SJCRH30 (cell line): ENCODE measurements around the gene AHSP. TPM values are rescaled to one million over a fixed set of nuclear protein-coding genes. Genes with fewer than 3 reads are reported as not detected.
A peak's percentile ranks its signal among the peaks of the same experiment; 100 is the strongest.
"Not testable (repeated sequence)": the region's sequence is repeated elsewhere in the genome, so short reads cannot be mapped to it uniquely, and the experiment has no call there.

Source experiments
- DNase-seq, 2 experiments: peaks; one replicate each; pipeline ENCODE4 v3.0.0-alpha.2; 2015 to 2020
- H3K27ac ChIP-seq: fragments of 250-450 bp; sonication (Bioruptor Pico); 2 replicates; pipeline ENCODE4 v1.5.1; 2020; ENCODE audit warnings: mild to moderate bottlenecking, moderate library complexity
- H3K27me3 ChIP-seq: fragments of 250-450 bp; sonication (Bioruptor Pico); 2 replicates; pipeline ENCODE4 v1.5.1; 2020; ENCODE audit warnings: mild to moderate bottlenecking, moderate library complexity
- H3K36me3 ChIP-seq: fragments of 250-450 bp; sonication (Bioruptor Pico); 2 replicates; pipeline ENCODE4 v1.5.1; 2020; ENCODE audit warnings: mild to moderate bottlenecking, moderate library complexity
- H3K4me1 ChIP-seq: fragments of 250-450 bp; sonication (Bioruptor Pico); 2 replicates; pipeline ENCODE4 v1.5.1; 2020; ENCODE audit warnings: mild to moderate bottlenecking, moderate library complexity
- H3K4me3 ChIP-seq: fragments of 250-450 bp; sonication (Bioruptor Pico); 2 replicates; pipeline ENCODE4 v1.5.1; 2020; ENCODE audit warnings: mild to moderate bottlenecking, moderate library complexity
- H3K9me3 ChIP-seq: fragments of 250-450 bp; sonication (Bioruptor Pico); replicated peaks from 2 replicates; pipeline ENCODE4 v1.5.1; 2020; ENCODE audit warnings: mild to moderate bottlenecking, moderate library complexity
- total RNA-seq: library from RNA; depleted of rRNA; stranded (reverse); fragments of >200 nt; shearing (Covaris generic); gene quantifications from 2 replicates; pipeline ENCODE4 v1.2.3, GENCODE V29; 2014; rRNA removed

The AHSP gene, protein sequence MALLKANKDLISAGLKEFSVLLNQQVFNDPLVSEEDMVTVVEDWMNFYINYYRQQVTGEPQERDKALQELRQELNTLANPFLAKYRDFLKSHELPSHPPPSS
- total RNA-seq: not detected in 2 replicates

DNA sequence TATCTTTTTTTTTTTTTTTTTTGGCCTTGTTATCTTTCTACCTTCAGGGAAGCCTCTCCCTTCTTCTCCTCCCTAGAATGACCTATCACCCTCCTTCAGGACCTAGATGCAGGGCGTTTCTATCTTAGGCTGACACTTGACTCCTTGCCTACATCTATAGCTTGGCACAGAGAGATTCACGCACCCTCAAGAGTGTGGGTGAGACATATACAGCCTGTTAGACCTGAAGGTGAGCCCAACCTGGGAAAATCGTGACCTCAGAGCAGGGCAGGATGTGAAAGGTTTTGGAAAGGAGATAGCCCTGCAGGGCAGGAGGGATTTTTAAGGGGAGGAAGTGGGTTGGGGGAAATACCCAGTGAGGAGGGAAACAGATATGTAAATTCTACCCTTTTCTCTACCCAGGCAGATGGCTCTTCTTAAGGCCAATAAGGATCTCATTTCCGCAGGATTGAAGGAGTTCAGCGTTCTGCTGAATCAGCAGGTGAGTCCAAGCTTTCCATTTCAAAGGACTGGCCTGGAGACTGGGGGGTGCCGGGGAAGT is at the start of gene AHSP:
TSS of gene AHSP (plus strand) at position 167 of the 541 bp plus-strand sequence. CDS start at position 407, 240 bp downstream.
- DNase-seq: no peak
- Histone ChIP-seq H3K9me3 (no peaks in the 10 kb centered on the region), H3K4me1 (no peaks in the 10 kb centered on the region), H3K36me3 (no peaks in the 10 kb centered on the region), H3K27me3 (no peaks in the 10 kb centered on the region), H3K4me3 (no peak within 1 kb of the TSS), H3K27ac (no peak within 1 kb of the TSS)

DNA sequence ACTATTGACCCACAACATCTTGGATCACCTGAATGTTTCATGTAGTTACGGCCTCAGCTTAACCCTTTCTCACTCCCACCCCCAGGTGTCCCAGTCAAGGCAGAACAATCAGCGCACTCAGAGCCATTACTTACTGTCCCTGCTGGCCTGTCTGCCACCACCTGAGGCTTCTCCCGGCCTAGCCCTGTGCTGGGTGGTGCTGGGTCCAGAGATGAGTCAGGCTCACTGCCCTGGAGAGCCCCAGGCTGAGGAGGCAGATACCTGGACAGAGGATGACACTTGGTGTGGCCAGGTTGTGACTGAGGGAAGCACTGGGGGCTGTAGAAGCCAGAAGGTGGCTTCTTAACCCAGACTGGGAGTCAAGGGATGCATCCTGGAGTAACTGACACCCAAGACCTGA is 48.7 kb upstream of the AHSP start:
- no peaks in the 10 kb centered on the region for H3K4me1 ChIP-seq
- H3K4me3 ChIP-seq: no peak overlapping the region
- DNase-seq: no peak
- no peak overlapping the region for H3K27ac ChIP-seq
- no peaks in the 10 kb centered on the region for H3K27me3 ChIP-seq
- H3K9me3 ChIP-seq: no peaks in the 10 kb centered on the region
- H3K36me3 ChIP-seq: peaks cover 30% of the 10 kb centered on the region

DNA sequence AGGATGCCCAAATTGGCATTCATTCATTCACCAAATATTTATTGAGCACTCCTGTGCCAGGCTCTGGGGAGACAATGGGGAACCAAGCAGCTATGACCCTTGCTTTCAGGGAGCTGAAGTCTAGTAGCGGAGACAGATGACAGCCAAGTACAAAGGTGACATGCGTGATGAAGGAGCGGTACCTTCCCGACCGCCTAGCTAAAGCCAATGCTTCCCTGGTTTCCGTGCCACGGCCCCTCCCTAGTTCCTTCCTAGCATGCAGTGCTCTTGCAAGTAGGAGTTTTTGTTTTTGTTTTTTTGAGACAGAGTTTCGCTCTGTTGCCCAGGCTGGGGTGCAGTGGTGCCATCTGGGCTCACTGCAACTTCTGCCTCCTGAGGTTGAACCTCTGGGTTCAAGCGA is 47.9 kb upstream of the AHSP start:
- Histone ChIP-seq H3K27ac (no peak overlapping the region), H3K9me3 (no peaks in the 10 kb centered on the region), H3K4me1 (no peaks in the 10 kb centered on the region), H3K36me3 (peaks cover 23% of the 10 kb centered on the region), H3K4me3 (no peak overlapping the region), H3K27me3 (no peaks in the 10 kb centered on the region)
- DNase-seq: no peak

DNA sequence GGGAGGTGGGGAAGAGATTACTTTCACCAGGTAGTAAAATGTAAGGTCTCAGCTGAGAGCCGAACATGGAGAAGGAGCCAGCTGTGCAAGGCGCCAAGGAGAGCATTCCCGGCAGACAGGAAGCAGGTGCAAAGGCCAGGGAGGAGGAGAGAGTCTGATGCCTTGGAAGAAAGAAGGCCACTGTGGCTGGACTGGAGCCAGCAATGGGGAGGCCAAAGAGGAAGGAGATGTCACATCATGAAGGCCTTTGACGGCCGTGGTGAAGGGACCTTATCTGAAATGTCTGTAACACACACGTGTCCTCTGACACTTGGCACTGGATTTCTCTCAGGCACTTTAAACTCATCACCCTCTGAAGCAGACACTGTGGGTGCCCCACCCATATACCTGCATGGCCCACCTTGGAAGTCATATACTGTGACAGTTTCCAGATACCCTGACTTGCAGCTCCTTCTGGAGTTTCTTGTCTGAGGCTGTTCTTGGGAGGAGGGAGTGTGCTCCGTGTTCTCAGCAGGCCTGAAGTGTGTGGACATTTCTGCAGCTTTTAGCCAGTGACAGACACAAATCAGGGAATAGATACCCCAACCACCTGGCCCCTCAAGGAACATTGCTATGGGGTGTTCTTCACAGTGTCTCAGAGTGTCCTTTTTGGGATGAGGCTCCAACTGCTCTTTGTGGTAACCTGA is 46.7 kb upstream of the AHSP start:
- Histone ChIP-seq H3K36me3 (peaks cover 10% of the 10 kb centered on the region), H3K4me3 (no peak overlapping the region), H3K27me3 (no peaks in the 10 kb centered on the region), H3K4me1 (peaks cover 2% of the 10 kb centered on the region; the same call in 1 of the 2 replicates), H3K27ac (no peak overlapping the region), H3K9me3 (no peaks in the 10 kb centered on the region)
- peak in 1 of 2 experiments; percentile 31 for DNase-seq

DNA sequence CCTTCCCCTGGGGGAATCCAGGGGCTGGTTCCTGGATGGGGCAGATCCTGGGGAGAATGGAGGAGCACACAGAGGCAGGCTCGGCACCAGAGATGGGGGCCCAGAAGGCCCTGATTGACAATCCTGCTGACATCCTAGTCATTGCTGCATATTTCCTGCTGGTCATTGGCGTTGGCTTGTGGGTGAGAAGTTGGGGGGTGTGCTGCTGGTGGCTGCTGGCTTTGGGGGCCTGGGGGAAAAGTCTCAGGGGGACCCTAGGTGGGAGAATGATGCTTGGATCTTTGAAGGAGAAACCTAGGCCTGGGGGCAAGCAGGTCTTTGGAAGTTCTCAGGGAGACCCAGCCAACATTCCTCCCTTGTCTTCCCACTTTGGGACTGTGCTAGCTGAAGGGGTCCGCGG is 44.6 kb upstream of the AHSP start, which contains the start of gene SLC5A2:
TSS of gene SLC5A2 (plus strand) at position 43 of the 400 bp plus-strand sequence. CDS start at position 57, 14 bp downstream.
- Histone ChIP-seq H3K36me3 (no peaks in the 10 kb centered on the region; the same call in 1 of the 2 replicates), H3K4me1 (peaks cover 7% of the 10 kb centered on the region; the same call in 1 of the 2 replicates), H3K27ac (no peak within 1 kb of the TSS), H3K27me3 (no peaks in the 10 kb centered on the region), H3K9me3 (no peaks in the 10 kb centered on the region), H3K4me3 (no peak within 1 kb of the TSS)
- DNase-seq: no peak

DNA sequence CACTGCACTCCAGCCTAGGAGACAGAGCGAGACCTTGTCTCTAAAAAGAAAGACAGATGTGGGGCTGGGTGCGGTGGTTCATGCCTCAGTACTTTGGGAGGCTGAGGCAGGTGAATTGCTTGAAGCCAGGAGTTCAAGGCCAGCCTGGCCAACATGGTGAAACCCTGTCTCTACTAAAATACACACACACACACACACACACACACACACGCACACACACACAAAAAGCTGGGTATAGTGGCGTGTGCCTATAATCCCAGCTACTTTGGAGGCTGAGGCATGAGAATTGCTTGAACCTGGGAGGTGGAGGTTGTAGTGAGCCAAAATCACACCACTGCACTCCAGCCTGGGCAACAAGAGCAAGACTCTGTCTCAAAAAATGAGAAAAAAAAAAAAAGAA is 43.7 kb upstream of the AHSP start:
- DNase-seq, H3K4me1 ChIP-seq, H3K27me3 ChIP-seq, H3K9me3 ChIP-seq, H3K27ac ChIP-seq, H3K4me3 ChIP-seq, H3K36me3 ChIP-seq: not testable (repeated sequence)

DNA sequence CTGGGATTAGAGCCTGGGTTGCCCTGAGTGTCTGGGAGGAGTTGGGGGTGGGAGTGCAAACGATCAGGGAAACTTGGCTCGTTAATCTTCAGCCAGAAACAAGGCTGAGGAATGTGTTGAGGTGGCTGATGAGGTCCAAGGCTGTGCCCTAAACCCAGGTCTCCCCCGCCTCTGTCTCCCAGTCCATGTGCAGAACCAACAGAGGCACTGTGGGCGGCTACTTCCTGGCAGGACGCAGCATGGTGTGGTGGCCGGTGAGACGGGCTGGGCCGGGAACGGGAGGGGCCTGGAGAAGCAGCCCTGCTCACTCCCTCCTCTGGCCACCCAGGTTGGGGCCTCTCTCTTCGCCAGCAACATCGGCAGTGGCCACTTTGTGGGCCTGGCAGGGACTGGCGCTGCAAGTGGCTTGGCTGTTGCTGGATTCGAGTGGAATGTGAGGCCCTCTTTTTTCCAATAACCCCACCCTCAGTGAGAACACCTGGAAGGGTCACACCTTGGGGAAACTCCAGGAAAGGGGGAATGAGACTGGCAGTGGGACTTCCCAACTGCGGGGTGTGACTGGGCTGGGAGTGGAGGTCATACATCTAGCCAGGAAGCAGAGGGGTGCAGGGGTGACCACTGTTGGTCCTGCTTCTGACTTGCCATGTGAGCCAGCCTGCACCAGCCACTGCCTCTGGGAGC is 43.1 kb upstream of the AHSP start:
- Histone ChIP-seq H3K27me3 (no peaks in the 10 kb centered on the region), H3K4me1 (peaks cover 7% of the 10 kb centered on the region; the same call in 1 of the 2 replicates), H3K36me3 (no peaks in the 10 kb centered on the region), H3K4me3 (no peak overlapping the region), H3K9me3 (no peaks in the 10 kb centered on the region), H3K27ac (no peak overlapping the region)
- peak; percentile 34 to 40 for DNase-seq

DNA sequence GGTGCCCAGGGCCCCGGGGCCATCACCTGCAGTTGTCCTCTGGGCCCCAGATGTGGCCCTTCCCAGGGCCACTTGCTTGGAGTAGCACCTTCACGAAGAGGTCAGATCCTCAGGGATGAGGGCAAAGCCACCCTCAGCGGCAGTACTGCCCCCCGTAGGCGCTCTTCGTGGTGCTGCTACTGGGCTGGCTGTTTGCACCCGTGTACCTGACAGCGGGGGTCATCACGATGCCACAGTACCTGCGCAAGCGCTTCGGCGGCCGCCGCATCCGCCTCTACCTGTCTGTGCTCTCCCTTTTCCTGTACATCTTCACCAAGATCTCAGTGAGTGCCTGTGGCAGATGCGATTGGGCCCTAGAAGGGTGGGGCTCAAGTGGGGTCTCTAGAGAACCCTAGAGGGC is 42.1 kb upstream of the AHSP start:
- no peaks in the 10 kb centered on the region; the same call in 1 of the 2 replicates for H3K36me3 ChIP-seq
- H3K9me3 ChIP-seq: no peaks in the 10 kb centered on the region
- no peak overlapping the region for H3K4me3 ChIP-seq
- no peak for DNase-seq
- no peak overlapping the region for H3K27ac ChIP-seq
- H3K27me3 ChIP-seq: no peaks in the 10 kb centered on the region
- H3K4me1 ChIP-seq: peaks cover 7% of the 10 kb centered on the region; the same call in 1 of the 2 replicates

DNA sequence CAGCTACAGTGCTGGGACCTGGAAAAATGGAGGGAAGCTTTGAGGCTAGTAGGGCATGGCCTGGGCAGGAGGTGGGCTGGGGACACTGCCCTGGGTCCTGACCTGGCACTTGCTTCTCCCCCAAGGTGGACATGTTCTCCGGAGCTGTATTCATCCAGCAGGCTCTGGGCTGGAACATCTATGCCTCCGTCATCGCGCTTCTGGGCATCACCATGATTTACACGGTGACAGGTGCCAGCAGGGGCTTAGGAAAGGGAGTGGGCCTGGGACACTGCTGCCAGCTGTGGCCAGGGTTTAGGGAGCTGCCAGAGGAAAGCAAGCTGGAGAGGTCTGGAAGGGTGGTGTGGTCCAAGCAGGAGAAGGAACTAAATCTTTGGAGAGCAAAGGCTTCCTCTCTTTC is 41.7 kb upstream of the AHSP start:
- Histone ChIP-seq H3K27me3 (no peaks in the 10 kb centered on the region), H3K4me1 (peaks cover 7% of the 10 kb centered on the region; the same call in 1 of the 2 replicates), H3K36me3 (no peaks in the 10 kb centered on the region; the same call in 1 of the 2 replicates), H3K4me3 (no peak overlapping the region), H3K27ac (no peak overlapping the region), H3K9me3 (no peaks in the 10 kb centered on the region)
- DNase-seq: peak; percentile 53 to 68

DNA sequence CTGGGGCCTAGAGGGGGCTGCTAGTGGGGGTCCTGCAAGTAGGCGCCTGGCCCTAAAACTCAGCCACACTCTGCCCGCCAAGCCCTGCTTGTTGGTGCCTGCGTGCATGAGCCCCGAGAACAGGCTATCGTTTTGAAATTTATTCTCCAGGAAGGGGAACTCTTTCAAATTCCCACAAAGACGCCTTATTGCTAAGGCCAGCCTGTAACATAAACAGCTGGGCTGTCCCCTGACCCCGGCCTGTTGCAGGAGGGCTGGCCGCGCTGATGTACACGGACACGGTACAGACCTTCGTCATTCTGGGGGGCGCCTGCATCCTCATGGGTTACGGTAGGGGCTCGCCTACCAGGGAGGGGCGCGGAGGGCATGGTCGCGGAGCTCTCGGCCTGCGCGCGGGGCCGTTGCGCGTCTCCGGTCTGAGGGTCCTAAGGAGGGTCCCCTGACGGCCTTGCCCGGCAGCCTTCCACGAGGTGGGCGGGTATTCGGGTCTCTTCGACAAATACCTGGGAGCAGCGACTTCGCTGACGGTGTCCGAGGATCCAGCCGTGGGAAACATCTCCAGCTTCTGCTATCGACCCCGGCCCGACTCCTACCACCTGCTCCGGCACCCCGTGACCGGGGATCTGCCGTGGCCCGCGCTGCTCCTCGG is 40.5 kb upstream of the AHSP start:
- Histone ChIP-seq H3K4me1 (peaks cover 7% of the 10 kb centered on the region; the same call in 1 of the 2 replicates), H3K9me3 (no peaks in the 10 kb centered on the region), H3K27ac (no peak overlapping the region), H3K36me3 (no peaks in the 10 kb centered on the region; the same call in 1 of the 2 replicates), H3K27me3 (no peaks in the 10 kb centered on the region), H3K4me3 (no peak overlapping the region)
- no peak for DNase-seq

DNA sequence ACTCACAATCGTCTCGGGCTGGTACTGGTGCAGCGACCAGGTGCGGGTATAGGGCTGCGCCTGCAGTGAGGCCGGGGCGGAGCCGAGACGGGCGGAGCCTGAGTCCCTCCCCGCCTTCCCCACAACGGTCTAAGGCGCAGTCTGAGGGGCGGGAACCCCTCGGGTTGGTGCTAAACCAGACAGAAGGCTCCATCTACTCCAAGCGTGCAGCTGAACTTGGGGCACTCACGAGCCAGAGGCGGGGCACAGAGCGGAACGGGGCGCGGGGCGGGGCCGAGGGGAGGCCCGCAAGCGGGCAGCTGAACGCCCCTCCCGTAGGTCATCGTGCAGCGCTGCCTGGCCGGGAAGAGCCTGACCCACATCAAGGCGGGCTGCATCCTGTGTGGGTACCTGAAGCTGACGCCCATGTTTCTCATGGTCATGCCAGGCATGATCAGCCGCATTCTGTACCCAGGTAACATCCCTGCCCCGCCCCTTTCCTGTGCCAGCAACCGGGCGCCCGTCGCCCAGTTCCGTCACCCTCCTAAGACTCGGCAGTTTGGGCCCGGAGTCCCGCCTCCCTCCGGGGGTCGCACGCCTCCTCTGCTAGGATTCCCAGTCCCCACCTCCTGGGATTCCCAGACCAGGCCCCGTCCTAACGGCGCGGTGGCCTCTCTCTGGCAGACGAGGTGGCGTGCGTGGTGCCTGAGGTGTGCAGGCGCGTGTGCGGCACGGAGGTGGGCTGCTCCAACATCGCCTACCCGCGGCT is 39.8 kb upstream of the AHSP start:
- H3K9me3 ChIP-seq: no peaks in the 10 kb centered on the region
- no peak for DNase-seq
- H3K36me3 ChIP-seq: no peaks in the 10 kb centered on the region; the same call in 1 of the 2 replicates

DNA sequence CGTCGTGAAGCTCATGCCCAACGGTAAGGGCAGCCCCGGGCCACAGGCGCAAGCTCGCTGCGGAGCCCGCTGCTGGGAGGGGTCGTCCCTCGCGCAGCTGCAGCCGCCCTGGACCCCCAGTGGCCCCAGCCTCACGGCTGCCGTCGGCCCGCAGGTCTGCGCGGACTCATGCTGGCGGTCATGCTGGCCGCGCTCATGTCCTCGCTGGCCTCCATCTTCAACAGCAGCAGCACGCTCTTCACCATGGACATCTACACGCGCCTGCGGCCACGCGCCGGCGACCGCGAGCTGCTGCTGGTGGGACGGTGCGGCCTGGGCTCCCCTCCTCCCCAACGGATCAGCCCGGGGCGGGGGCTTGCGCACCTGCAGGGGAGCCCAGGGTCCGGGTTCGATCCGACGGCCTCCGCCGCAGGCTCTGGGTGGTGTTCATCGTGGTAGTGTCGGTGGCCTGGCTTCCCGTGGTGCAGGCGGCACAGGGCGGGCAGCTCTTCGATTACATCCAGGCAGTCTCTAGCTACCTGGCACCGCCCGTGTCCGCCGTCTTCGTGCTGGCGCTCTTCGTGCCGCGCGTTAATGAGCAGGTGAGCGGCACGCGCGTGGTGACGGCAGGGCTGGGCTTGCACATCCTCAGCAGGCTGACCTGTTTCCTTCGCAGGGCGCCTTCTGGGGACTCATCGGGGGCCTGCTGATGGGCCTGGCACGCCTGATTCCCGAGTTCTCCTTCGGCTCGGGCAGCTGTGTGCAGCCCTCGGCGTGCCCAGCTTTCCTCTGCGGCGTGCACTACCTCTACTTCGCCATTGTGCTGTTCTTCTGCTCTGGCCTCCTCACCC is 39.0 kb upstream of the AHSP start:
- H3K36me3 ChIP-seq: peaks cover 3% of the 10 kb centered on the region; the same call in 1 of the 2 replicates
- H3K27ac ChIP-seq: no peak overlapping the region
- DNase-seq: no peak
- H3K4me1 ChIP-seq: peaks cover 7% of the 10 kb centered on the region; the same call in 1 of the 2 replicates
- H3K27me3 ChIP-seq: no peaks in the 10 kb centered on the region
- H3K4me3 ChIP-seq: no peak overlapping the region
- H3K9me3 ChIP-seq: no peaks in the 10 kb centered on the region

More for the DNA sequence above, 39.8 kb upstream of the AHSP start:
- Histone ChIP-seq H3K27me3 (no peaks in the 10 kb centered on the region), H3K27ac (no peak overlapping the region), H3K4me1 (peaks cover 7% of the 10 kb centered on the region; the same call in 1 of the 2 replicates), H3K4me3 (no peak overlapping the region)

DNA sequence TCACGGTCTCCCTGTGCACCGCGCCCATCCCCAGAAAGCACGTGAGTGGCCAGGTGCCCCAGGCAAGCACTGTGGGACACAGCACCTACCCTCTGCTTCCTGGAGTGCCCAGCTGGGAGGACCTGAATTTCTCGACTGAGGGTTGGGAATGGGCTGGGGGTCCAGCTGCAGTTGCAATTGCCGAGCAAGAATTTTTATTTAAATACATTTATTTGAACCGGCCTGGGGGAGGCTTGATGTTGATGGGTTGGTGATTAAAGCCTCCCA is 38.5 kb upstream of the AHSP start:
- Histone ChIP-seq H3K27ac (no peak overlapping the region), H3K36me3 (peaks cover 3% of the 10 kb centered on the region; the same call in 1 of the 2 replicates), H3K4me3 (no peak overlapping the region), H3K9me3 (no peaks in the 10 kb centered on the region), H3K27me3 (no peaks in the 10 kb centered on the region), H3K4me1 (peaks cover 7% of the 10 kb centered on the region; the same call in 1 of the 2 replicates)
- no peak for DNase-seq
